B cell (primary cell): ENCODE data around the gene ATP23.

ENCODE experiments used
- EZH2 ChIP-seq: IDR thresholded peaks from 2 replicates; pipeline ENCODE4 v1.6.1; 2012; ENCODE audit warnings: borderline replicate concordance, low read depth, mild to moderate bottlenecking, moderate library complexity, low read length; ENCODE audit not compliant: insufficient read depth, poor library complexity, severe bottlenecking
- TF ChIP-seq, protein P1 (sequence below): fragments of 200-600 bp; IDR thresholded peaks from one replicate; pipeline ENCODE4 v1.8.0; 2022; ENCODE audit warnings: antibody characterized with exemption, mild to moderate bottlenecking

DNA sequence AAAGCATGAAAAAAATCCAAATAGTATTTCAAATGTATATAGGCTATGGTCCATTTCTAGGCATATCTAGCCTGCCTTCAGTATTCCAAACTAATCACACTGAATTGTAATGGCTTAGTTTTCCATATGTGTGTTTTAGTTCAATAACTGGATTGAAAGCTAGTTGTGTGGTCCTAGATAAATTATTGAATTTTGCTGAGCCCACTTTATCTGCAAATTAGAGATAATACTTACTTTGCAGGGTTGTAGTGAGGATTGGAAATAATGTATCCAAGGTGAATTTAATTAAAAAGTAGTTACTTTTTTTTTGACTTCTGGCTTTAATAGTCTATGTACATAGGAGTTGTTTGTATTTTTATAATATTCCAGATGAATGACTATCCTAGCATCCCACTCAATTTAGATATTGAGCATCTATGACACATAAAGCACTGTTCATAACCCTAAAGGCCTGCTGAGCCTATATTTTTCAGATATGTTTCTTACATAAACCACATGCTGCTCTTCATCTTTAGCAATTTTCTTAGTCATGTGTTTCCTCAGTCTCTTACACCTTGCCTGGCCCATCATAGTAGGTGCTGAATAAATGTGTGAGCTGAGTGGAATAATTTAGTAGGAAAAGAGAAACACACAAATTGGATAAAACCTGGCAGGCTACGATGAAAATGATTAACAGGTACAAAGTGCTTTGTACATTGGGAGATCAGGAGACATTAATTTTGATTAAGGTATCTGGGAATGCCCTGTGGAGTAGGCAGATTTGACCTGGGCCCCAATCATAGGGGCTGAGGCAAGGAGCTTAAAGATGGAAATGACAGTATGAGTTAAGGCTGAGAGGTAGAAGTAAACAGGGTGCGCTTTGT is 1.1 kb upstream of the ATP23 start:
- TF ChIP-seq, protein P1, sequence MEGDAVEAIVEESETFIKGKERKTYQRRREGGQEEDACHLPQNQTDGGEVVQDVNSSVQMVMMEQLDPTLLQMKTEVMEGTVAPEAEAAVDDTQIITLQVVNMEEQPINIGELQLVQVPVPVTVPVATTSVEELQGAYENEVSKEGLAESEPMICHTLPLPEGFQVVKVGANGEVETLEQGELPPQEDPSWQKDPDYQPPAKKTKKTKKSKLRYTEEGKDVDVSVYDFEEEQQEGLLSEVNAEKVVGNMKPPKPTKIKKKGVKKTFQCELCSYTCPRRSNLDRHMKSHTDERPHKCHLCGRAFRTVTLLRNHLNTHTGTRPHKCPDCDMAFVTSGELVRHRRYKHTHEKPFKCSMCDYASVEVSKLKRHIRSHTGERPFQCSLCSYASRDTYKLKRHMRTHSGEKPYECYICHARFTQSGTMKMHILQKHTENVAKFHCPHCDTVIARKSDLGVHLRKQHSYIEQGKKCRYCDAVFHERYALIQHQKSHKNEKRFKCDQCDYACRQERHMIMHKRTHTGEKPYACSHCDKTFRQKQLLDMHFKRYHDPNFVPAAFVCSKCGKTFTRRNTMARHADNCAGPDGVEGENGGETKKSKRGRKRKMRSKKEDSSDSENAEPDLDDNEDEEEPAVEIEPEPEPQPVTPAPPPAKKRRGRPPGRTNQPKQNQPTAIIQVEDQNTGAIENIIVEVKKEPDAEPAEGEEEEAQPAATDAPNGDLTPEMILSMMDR = no peak
- TF ChIP-seq EZH2 = no peak
